HEK293 (cell line): ENCODE data around the gene MIER3.

Experiments used
- CTCF ChIA-PET: fragments of 350-600 bp; formaldehyde crosslinking; extraction: SDS; loops from one replicate; lab custom pipeline; 2021; ENCODE audit warnings: antibody characterized with exemption; lab: Yijun Ruan, JAX
- POLR2A ChIA-PET: fragments of 300-600 bp; formaldehyde crosslinking; extraction: SDS; loops from one replicate; lab custom pipeline; 2020; ENCODE audit warnings: antibody characterized with exemption, inconsistent platforms; lab: Yijun Ruan, JAX
- H3K27ac ChIP-seq: fragments of 200-500 bp; sonication (Bioruptor generic); 2 replicates; pipeline ENCODE4 v1.5.1; 2014; ENCODE audit warnings: low read depth, low read length, control low read depth, inconsistent platforms; ENCODE audit errors: extremely low read depth
- H3K36me3 ChIP-seq, 2 experiments: fragments of 200-500 bp in 1 of 2; sonication (Bioruptor generic) in 1 of 2; 1 replicate in 1 of 2; 2 replicates in 1 of 2; pipeline ENCODE4 v1.5.1; 2014 to 2017; ENCODE audit warnings: inconsistent platforms in 2 of 2, low read length in 2 of 2; ENCODE audit not compliant: control insufficient read depth in 2 of 2, insufficient read depth in 1 of 2
- H3K4me1 ChIP-seq: fragments of 200-500 bp; sonication (Bioruptor generic); 2 replicates; pipeline ENCODE4 v1.5.1; 2014; ENCODE audit warnings: mild to moderate bottlenecking, low read length, inconsistent platforms; ENCODE audit not compliant: control insufficient read depth, insufficient read depth
- H3K4me3 ChIP-seq: 2 replicates; pipeline ENCODE4 v1.5.1; 2011; ENCODE audit warnings: low read depth, mild to moderate bottlenecking, control low read depth, low read length, moderate library complexity
- H3K9me3 ChIP-seq: fragments of 200-500 bp; sonication (Bioruptor generic); 2 replicates; pipeline ENCODE4 v1.5.1; 2014; ENCODE audit warnings: low read depth, low read length, inconsistent platforms; ENCODE audit not compliant: control insufficient read depth, insufficient read depth
- ATF2 ChIP-seq: fragments of 450-650 bp; formaldehyde crosslinking; IDR thresholded peaks from 2 replicates; pipeline ENCODE4 v1.5.1; 2016; ENCODE audit warnings: missing biosample characterization, missing genetic modification characterization, low read depth
- MYNN ChIP-seq: fragments of 450-650 bp; formaldehyde crosslinking; IDR thresholded peaks from 2 replicates; pipeline ENCODE4 v1.5.1; 2016; ENCODE audit warnings: missing biosample characterization, missing genetic modification characterization, borderline replicate concordance
- PATZ1 ChIP-seq: fragments of 450-650 bp; formaldehyde crosslinking; IDR thresholded peaks from 2 replicates; pipeline ENCODE4 v1.5.1; 2016; ENCODE audit warnings: missing biosample characterization, missing genetic modification characterization
- PRDM4 ChIP-seq: fragments of 450-650 bp; formaldehyde crosslinking; IDR thresholded peaks from 2 replicates; pipeline ENCODE4 v1.5.1; 2017; ENCODE audit warnings: missing biosample characterization, missing genetic modification characterization
- SCRT2 ChIP-seq: fragments of 450-650 bp; formaldehyde crosslinking; IDR thresholded peaks from 2 replicates; pipeline ENCODE4 v1.5.1; 2016; ENCODE audit warnings: missing biosample characterization, missing genetic modification characterization
- ZBTB6 ChIP-seq: fragments of 450-650 bp; formaldehyde crosslinking; IDR thresholded peaks from 2 replicates; pipeline ENCODE4 v1.5.1; 2017; ENCODE audit warnings: missing biosample characterization, missing genetic modification characterization
- ZNF132 ChIP-seq: fragments of 450-650 bp; formaldehyde crosslinking; IDR thresholded peaks from 2 replicates; pipeline ENCODE4 v1.5.1; 2017; ENCODE audit warnings: missing biosample characterization, missing genetic modification characterization, borderline replicate concordance
- ZNF133 ChIP-seq: fragments of 450-650 bp; formaldehyde crosslinking; IDR thresholded peaks from 2 replicates; pipeline ENCODE4 v1.5.1; 2016; ENCODE audit warnings: missing biosample characterization, missing genetic modification characterization
- ZNF146 ChIP-seq: fragments of 450-650 bp; formaldehyde crosslinking; IDR thresholded peaks from 2 replicates; pipeline ENCODE4 v1.5.1; 2016; ENCODE audit warnings: missing biosample characterization, missing genetic modification characterization
- ZNF174 ChIP-seq: fragments of 450-650 bp; formaldehyde crosslinking; IDR thresholded peaks from 2 replicates; pipeline ENCODE4 v1.5.0; 2017; ENCODE audit warnings: missing biosample characterization, mild to moderate bottlenecking, missing genetic modification characterization
- ZNF223 ChIP-seq: fragments of 450-650 bp; formaldehyde crosslinking; IDR thresholded peaks from 2 replicates; pipeline ENCODE4 v1.5.1; 2016; ENCODE audit warnings: missing biosample characterization, missing genetic modification characterization
- ZNF24 ChIP-seq: fragments of 450-650 bp; formaldehyde crosslinking; IDR thresholded peaks from 2 replicates; pipeline ENCODE4 v1.5.1; 2016; ENCODE audit warnings: missing biosample characterization, missing genetic modification characterization
- ZNF280D ChIP-seq: fragments of 450-650 bp; formaldehyde crosslinking; IDR thresholded peaks from 2 replicates; pipeline ENCODE4 v1.5.1; 2016; ENCODE audit warnings: missing biosample characterization, missing genetic modification characterization
- ZNF311 ChIP-seq: fragments of 450-650 bp; formaldehyde crosslinking; IDR thresholded peaks from 2 replicates; pipeline ENCODE4 v1.5.1; 2017; ENCODE audit warnings: missing biosample characterization, missing genetic modification characterization, borderline replicate concordance
- ZNF571 ChIP-seq: fragments of 450-650 bp; formaldehyde crosslinking; IDR thresholded peaks from 2 replicates; pipeline ENCODE4 v1.5.0; 2017; ENCODE audit warnings: missing biosample characterization, missing genetic modification characterization
- ZNF621 ChIP-seq: fragments of 450-650 bp; formaldehyde crosslinking; IDR thresholded peaks from 2 replicates; pipeline ENCODE4 v1.5.1; 2017; ENCODE audit warnings: missing biosample characterization, missing genetic modification characterization
- ZNF626 ChIP-seq: fragments of 450-650 bp; sonication (Bioruptor Pico); formaldehyde crosslinking; IDR thresholded peaks from 2 replicates; pipeline ENCODE4 v1.5.1; 2018; ENCODE audit warnings: missing biosample characterization, missing genetic modification characterization, inconsistent platforms
- ZNF777 ChIP-seq: fragments of 450-650 bp; formaldehyde crosslinking; IDR thresholded peaks from 2 replicates; pipeline ENCODE4 v1.5.1; 2017; ENCODE audit warnings: missing biosample characterization, missing genetic modification characterization, borderline replicate concordance
- ZSCAN16 ChIP-seq: fragments of 450-650 bp; formaldehyde crosslinking; IDR thresholded peaks from 2 replicates; pipeline ENCODE4 v1.5.1; 2016; ENCODE audit warnings: missing biosample characterization, missing genetic modification characterization
- ZSCAN23 ChIP-seq: fragments of 450-650 bp; formaldehyde crosslinking; IDR thresholded peaks from 2 replicates; pipeline ENCODE4 v1.5.1; 2016; ENCODE audit warnings: missing biosample characterization, missing genetic modification characterization
- ZSCAN30 ChIP-seq: fragments of 450-650 bp; IDR thresholded peaks from 2 replicates; pipeline ENCODE4 v1.5.1; 2018; ENCODE audit warnings: missing biosample characterization, mild to moderate bottlenecking, missing genetic modification characterization, moderate library complexity

MIER3 gene

GRCh38 chr5:56914678-56915077, 37.2 kb downstream of the MIER3 start (continued):
- TF ChIP-seq ZNF626, result no peak
- TF ChIP-seq ZNF777 (tag by site-specific recombination), result no peak
- TF ChIP-seq SCRT2 (tag by site-specific recombination), result no peak
- TF ChIP-seq ZNF280D (tag by site-specific recombination), result no peak
- no peak for TF ChIP-seq ZNF146
- TF ChIP-seq MYNN (tag by site-specific recombination), result no peak

- POLR2A ChIA-PET, result interaction anchor here (0.7 kb wide), 1 partner anchor 30 kb away, joined by 3 read pairs; no protein-coding TSS in a partner anchor
- no peaks in the 10 kb centered on the region for H3K4me1 ChIP-seq
- CTCF ChIA-PET, result interaction anchor here (1.6 kb wide), 1 partner anchor 225 kb away, joined by 7 read pairs; no protein-coding TSS in a partner anchor
- H3K9me3 ChIP-seq, result no peaks in the 10 kb centered on the region
- no peak overlapping the region for H3K27ac ChIP-seq
- H3K4me3 ChIP-seq, result no peak overlapping the region
- peaks cover 0 to 7% of the 10 kb centered on the region in 2 experiments; a peak in 2 of 3 replicates for H3K36me3 ChIP-seq
- TF ChIP-seq ZSCAN23 (tag by site-specific recombination), result no peak
- no peak for TF ChIP-seq ZNF621
- no peak for TF ChIP-seq ZNF132 (tag by site-specific recombination)
- TF ChIP-seq ZNF223 (tag by site-specific recombination), result no peak
- TF ChIP-seq ZSCAN16 (tag by site-specific recombination), result no peak
- no peak for TF ChIP-seq SCRT2 (tag by site-specific recombination)
- no peak for TF ChIP-seq ATF2 (tag by site-specific recombination)
- TF ChIP-seq PATZ1 (tag by site-specific recombination), result no peak
- no peak for TF ChIP-seq ZNF24 (tag by site-specific recombination)
- no peak for TF ChIP-seq ZBTB6 (tag by site-specific recombination)
- no peak for TF ChIP-seq ZNF280D (tag by site-specific recombination)
- TF ChIP-seq ZNF174 (tag by site-specific recombination), result no peak
- TF ChIP-seq ZNF311 (tag by site-specific recombination), result no peak
- TF ChIP-seq PRDM4 (tag by site-specific recombination), result no peak
- no peak for TF ChIP-seq ZSCAN30
- TF ChIP-seq ZNF133 (tag by site-specific recombination), result no peak
- TF ChIP-seq ZNF571 (tag by site-specific recombination), result no peak
- TF ChIP-seq, all 188 proteins: peak for 0
These were observed 38.2 kb downstream of the MIER3 start for GRCh38 chr5:56913766-56914165.
